GM12892 (cell line): ENCODE results near the gene BSCL2.

Experiments used
- POLR2A ChIP-seq: IDR thresholded peaks from 2 replicates; pipeline ENCODE4 v1.6.1; 2011; ENCODE audit warnings: low read depth, low read length, control low read depth
- POLR2AphosphoS5 ChIP-seq: IDR thresholded peaks from 2 replicates; pipeline ENCODE4 v1.6.1; 2011; ENCODE audit warnings: low read depth, low read length, control low read depth

- peak; percentile 82 for TF ChIP-seq POLR2A
- TF ChIP-seq POLR2AphosphoS5: peak; percentile 92
These were observed 2.2 kb upstream of the BSCL2 start for GRCh38 chr11:62709247-62710000.
